Activated T-cell treated with anti-CD3 and anti-CD28 coated beads for 4 hours (primary cell): ENCODE data around the gene TAF1L.
"Not testable (repeated sequence)": the region's sequence is repeated elsewhere in the genome, so short reads cannot be mapped to it uniquely, and the experiment has no call there.

ENCODE experiments used
- DNase-seq: peaks from one replicate; pipeline ENCODE4 v3.0.0-alpha.2; 2020

TAF1L gene, protein sequence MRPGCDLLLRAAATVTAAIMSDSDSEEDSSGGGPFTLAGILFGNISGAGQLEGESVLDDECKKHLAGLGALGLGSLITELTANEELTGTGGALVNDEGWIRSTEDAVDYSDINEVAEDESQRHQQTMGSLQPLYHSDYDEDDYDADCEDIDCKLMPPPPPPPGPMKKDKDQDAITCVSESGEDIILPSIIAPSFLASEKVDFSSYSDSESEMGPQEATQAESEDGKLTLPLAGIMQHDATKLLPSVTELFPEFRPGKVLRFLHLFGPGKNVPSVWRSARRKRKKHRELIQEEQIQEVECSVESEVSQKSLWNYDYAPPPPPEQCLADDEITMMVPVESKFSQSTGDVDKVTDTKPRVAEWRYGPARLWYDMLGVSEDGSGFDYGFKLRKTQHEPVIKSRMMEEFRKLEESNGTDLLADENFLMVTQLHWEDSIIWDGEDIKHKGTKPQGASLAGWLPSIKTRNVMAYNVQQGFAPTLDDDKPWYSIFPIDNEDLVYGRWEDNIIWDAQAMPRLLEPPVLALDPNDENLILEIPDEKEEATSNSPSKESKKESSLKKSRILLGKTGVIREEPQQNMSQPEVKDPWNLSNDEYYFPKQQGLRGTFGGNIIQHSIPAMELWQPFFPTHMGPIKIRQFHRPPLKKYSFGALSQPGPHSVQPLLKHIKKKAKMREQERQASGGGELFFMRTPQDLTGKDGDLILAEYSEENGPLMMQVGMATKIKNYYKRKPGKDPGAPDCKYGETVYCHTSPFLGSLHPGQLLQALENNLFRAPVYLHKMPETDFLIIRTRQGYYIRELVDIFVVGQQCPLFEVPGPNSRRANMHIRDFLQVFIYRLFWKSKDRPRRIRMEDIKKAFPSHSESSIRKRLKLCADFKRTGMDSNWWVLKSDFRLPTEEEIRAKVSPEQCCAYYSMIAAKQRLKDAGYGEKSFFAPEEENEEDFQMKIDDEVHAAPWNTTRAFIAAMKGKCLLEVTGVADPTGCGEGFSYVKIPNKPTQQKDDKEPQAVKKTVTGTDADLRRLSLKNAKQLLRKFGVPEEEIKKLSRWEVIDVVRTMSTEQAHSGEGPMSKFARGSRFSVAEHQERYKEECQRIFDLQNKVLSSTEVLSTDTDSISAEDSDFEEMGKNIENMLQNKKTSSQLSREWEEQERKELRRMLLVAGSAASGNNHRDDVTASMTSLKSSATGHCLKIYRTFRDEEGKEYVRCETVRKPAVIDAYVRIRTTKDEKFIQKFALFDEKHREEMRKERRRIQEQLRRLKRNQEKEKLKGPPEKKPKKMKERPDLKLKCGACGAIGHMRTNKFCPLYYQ (N-terminal part only)

DNA sequence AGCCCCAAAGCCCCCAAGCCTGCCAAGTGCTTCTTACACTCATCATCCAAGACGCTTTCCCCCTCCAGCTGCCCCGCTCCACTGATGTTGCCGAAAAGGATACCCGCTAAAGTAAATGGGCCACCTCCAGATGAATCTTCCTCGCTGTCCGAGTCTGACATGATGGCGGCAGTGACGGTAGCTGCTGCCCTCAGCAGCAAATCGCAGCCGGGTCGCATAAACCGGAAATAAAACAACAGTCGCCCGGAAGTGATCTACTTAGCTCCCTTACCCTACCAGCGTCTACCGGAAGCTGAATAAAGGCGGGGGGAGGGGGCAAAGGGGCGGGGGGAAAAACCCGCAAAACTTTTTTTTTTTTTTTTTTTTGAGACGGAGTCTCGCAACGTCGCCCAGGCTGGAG is at the start of gene TAF1L:
TSS of gene TAF1L (minus strand) at position 308 of the 400 bp plus-strand sequence. CDS start at position 218, 90 bp downstream.
- DNase-seq: no peak

DNA sequence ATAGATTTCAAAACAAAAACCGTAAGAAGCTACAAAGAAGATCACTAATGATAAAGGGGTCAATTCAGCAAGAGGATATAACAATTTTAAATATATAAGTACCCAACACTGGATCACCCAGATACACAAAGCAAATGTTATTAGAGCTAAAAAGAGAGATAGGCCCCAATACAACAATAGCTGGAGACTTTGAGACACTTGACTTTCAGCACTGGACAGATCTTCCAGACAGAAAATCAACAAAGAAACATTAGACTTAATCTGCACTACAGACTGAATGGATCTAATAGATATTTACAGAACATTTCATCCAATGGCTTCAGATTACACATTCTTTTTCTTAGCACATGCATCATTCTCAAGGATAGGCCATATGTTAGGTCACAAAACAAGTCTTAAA is 46.3 kb upstream of the TAF1L start:
- DNase-seq: no peak

DNA sequence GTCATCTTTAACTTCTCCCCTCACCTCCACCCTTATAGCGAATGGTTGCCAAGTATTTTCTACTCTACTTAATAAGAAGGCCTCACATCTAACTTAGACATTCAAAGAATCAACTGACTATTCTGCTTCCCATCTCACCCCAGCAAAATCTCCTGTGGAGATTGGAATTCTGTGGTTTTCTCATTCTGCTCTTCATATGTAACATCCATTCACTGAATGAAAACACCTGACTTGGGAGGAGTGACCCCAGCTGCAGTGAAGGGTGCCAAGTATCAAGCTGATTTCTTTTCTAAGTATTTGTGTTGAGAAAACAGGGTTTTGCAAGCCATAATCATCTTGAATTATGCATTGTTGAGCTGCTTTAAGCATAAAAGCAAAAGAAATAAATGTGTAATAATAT is 42.5 kb upstream of the TAF1L start:
- no peak for DNase-seq

DNA sequence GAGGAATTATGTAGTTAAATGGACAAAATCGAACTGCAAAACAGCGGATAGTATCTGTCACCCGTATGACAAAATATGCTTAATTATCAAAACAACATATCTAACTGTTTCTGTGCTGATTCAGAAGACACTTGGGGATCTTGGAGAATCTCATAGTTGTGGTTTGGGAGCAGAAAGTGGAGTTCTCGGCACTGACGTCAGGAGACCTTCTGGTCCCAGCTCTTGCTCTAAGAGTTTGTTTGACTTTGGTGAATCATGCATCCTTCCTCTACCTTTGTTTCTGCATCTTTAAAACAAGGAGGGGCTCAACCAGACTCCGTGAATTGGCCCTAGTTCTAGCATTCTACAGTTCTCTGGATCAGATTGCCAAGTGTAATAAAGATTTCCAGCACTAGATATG is 37.0 kb upstream of the TAF1L start:
- no peak for DNase-seq

DNA sequence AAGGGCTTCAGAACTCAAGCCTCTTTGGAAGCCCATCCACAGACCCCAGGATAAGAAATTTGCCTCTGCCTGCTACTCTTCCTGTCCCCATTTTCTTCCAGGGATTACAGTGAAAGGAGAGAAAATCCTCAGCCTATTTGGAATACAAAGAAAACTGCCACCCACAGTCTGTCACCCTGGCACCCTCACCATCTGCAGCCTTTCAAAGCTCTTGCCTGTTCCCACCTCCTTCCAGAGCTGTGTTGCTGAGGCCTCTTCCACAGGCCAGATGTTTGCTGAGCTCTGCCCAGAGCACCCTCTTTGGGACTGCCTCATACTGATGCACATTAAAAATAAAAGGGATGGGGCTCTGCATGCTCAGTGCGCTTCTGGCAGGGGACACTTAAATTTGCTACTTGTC is 35.9 kb upstream of the TAF1L start:
- DNase-seq: no peak

DNA sequence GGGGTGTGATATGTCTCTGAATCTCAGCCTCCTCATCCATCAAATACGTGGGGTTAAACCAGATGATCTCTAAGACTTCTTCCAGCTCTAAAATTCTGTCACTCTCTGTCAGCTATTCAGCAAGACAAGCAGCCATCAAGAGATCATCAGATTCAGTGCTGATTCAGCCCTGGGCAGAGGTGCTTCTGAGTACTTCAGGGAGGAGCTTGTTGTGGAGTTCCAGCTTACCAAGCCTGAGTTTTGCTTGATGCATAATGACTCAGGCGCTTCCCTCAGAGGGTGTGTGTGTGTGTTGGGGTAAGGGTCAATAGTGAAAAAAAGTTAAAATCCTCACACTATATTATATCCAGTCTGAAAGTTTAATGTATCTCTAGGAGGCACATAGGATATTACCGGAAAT is 29.6 kb upstream of the TAF1L start:
- no peak for DNase-seq

DNA sequence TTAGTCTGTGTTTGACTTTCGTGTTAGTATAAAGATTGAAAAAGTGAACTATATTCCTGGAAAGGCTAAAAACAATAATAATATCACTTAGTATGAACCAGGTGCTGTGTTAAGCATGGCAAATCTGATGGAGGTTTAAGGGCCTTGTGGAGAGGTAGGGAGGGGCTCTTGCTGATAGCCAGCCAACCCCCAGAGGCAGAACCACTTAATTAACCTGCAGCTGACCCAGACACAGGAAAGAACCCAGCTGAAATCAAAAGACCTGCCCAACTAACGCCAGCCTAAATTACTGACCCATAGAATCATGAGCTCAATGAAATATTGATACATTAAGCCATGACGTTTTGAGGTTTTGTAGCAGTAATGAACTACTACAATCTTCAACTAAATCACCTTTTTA is 28.3 kb upstream of the TAF1L start:
- DNase-seq: no peak

DNA sequence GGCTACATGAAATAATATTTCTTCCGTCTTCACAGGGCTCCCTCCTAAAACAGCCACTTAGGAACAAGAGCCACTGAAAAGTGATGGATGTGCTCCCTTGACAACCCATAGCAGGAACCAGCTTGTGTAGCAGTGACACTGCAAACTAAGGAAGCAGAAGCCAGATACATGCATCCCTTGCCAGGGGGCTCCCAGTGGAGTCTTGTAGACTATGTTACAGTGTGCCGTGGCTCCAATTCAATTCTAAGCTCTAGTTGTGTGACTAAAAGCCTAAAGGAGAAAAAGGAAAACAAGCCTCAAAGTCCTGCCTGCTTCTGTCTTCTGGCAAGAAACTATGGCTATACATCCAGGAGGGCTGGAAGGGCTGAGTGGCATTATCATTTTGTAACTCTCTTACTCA is 12.2 kb upstream of the TAF1L start:
- no peak for DNase-seq

DNA sequence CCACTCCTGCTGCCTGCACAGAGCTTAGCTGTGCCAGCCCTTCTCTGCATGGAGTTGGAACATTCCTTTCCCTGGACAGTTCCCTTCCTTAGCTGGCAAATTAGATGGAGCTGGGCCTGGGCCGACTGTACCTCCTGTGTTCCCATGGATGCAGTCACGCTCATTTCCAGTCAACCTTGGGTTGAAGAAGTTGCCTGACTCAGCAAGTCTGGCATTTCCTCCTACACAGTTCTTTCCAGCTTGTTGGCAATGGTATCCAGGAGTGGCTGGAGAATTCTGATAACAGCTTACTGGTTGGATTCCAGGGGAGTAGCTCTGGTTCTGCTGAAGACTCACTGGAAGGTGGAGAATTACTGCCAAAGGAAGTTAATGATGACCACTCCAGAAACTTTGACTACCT is 9.2 kb upstream of the TAF1L start:
- no peak for DNase-seq

DNA sequence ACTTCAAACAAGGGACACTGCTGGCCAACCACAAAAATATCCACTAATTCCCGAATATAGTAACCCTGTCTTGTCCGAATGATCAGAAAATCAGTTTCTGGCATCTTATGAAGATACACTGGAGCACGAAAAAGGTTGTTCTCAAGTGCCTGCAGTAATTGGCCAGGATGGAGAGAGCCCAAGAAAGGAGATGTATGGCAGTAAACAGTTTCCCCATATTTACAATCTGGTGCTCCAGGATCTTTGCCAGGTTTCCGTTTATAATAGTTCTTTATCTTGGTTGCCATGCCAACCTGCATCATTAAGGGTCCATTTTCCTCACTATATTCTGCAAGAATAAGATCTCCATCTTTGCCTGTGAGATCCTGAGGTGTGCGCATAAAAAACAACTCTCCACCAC is 2.3 kb downstream of the TAF1L start:
- DNase-seq: not testable (repeated sequence)

DNA sequence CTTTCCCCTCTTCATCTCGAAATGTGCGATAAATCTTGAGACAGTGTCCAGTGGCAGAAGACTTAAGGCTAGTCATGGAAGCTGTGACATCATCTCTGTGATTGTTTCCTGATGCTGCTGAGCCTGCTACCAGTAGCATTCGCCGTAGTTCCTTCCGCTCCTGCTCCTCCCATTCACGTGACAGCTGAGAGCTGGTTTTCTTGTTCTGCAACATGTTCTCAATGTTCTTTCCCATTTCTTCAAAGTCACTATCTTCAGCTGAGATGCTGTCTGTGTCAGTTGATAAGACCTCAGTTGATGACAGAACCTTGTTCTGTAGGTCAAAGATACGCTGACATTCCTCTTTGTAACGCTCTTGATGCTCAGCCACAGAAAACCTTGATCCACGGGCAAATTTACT is 3.5 kb downstream of the TAF1L start:
- no peak for DNase-seq

DNA sequence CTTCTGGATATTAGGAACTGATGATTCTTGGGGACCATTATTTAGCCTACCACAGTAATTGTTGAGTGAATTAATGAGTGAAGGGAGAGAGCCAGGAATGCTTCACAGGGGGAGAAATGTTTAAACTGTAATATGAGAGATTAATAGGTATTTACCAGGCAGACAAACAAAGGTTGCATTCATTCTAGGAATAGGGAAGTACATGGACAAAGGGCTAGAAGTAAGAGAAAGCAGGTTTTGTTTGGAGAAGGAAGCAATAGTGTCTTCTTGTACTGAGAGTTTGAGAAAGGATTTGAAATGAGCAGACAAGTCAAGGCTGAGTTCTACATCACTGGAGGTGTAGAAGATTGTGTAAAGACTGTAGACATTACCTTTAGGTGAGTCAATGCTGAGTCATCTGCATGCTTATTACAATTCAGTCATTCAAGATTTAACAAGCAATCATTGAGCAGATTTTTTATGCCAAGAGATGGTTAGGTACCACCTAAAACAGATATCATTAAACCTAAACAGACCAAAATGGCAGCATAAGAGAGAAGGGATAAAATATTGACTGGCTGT is 8.0 kb downstream of the TAF1L start:
- DNase-seq: no peak

DNA sequence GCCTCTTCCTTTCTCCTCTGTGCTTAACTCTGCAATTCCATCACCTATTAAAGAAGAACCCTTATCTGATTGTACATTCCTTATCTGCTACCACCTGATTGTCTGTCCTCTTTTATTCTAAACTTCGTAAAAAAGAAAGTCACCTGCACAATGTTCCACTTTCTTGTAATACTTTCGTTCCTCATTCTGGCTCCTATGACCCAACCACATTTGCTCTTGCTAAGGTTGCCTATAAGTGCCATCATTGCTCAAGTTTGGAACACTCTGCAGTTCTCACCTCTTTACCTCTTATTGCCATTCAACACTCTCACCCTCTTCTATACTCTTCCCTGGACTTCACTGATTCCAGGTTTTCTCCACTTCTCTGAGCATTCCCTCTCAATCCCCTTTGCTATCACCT is 10.1 kb downstream of the TAF1L start:
- DNase-seq: no peak

DNA sequence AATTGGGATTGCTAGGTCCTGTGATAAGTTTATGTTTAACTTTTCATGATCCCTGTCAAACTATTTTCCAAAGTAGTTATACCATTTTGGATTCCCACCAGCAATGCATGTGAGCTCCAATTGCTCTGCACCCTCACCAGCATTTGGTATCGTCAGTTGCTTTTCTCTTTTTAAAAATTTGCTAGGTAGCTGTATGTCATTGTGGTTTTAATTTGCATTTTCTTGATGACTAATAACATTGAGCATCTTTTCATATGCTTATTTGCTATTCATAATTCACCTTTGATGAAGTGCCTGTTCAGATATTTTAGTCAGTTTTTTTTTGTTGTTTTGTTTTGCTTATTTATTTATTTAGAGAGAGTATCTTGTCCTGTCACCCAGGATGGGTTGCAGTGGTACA is 12.5 kb downstream of the TAF1L start:
- DNase-seq: no peak

DNA sequence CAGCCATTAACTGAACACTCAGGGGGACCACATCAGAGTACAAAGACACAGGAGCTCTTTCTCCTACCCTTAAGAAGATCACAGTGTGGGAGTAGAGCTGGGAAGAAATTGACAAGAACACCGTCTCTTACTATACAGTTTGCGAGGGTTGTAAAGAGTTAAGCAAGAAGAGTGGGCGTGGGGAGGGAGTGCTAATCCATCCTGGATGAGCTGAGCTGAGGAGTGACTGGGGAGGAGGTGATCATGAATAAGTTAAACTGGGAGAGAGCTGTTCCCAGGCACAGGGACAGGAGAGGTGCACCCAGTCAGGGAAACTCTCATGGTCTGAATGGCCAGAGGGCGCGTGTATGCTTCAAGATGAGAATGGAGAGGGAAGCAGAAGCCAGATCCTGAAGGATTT is 17.2 kb downstream of the TAF1L start:
- DNase-seq: no peak

DNA sequence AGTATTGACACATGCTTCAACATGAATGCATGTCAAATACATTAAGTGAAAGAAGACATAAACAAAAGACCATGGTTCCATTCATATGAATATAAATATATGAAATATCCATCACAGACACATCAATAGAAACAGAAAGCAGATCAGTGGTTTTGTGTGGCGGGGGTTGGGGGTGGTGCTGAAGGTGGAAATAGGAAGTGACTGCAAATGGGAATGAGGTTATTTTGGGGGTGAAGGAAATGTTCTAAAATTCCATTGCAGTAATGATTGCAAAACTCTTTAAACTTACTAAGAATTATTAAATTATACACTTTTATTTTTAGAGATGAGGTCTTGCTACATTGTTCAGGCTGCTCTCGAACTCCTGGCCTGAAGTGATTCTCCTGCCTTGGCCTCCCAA is 28.7 kb downstream of the TAF1L start:
- DNase-seq: no peak

DNA sequence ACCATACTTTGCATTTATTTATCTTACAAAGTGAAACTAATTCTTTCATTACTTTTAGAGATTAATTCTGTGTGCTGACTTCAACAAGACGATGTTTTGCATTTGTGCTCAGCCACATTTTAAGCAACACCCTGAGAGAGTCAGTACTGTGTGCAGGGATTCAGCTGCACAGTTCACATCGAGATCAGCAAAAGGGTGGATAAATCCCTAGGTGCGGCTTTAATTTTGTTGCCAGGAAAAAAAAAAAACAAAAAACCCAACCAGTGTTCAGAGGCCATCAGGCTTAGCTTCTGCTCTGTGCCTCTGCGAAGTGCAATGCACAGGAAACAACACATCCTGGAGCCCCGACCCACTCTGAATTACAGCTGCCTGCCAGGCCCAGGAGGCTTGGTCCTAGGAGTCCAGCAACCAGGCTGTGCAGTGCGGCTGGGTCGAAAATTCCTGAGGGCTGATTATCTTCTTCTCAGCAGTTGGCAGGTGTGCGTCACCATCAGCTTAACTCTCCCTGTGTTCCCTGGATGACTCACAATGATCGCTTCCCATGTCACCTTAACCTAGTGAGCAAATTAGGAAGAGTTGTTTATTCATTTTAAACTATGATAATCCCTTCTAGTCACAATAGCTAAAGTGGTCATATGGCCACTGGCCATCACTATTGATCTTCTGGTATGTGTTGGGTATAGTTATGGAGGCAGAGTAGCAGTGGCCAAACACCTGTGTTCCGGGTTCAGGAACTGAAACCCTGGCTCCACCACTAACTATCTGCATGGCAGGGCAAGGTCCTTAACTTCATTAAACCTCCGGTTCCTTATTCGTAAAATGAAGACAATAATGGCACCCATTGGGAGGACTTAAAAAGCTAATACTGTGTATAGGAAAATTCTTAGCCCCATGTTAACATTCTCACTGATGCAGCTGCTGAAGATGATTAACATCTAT is 31.3 kb downstream of the TAF1L start:
- DNase-seq: no peak

DNA sequence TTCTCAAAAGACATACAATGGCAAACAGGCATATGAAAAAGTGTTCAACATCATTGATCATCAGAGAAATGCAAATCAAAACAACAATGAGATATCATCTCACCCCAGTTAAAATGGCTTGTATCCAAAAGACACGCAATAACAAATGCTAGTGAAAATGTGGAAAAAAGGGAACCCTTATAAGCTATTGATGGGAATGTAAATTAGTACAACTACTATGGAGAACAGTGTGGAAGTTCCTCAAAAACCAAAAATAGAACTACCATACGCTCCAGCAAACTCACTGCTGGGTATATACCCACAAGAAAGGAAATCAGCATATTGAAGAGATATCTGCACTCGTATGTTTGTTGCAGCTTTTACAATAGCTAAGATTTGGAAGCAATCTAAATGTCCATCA is 36.4 kb downstream of the TAF1L start:
- not testable (repeated sequence) for DNase-seq

DNA sequence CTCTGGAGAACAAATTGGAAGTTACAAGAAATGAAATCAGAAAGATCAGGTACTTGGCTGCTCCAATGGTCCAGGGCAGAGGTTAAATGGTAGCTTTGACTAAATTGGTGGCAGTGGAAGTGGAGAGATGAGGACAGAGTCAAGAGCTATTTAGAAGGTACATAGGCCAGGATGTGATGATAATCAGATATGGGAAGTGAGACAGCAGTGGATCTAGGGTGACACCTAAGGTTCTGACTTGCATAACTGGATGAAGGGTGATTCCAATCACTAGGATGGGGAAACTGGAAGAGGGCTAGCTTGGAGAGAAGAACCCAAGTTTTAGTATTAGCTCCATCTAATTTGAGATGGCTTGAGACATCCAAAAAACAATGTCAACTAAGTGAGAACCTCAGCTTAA is 38.5 kb downstream of the TAF1L start:
- no peak for DNase-seq

DNA sequence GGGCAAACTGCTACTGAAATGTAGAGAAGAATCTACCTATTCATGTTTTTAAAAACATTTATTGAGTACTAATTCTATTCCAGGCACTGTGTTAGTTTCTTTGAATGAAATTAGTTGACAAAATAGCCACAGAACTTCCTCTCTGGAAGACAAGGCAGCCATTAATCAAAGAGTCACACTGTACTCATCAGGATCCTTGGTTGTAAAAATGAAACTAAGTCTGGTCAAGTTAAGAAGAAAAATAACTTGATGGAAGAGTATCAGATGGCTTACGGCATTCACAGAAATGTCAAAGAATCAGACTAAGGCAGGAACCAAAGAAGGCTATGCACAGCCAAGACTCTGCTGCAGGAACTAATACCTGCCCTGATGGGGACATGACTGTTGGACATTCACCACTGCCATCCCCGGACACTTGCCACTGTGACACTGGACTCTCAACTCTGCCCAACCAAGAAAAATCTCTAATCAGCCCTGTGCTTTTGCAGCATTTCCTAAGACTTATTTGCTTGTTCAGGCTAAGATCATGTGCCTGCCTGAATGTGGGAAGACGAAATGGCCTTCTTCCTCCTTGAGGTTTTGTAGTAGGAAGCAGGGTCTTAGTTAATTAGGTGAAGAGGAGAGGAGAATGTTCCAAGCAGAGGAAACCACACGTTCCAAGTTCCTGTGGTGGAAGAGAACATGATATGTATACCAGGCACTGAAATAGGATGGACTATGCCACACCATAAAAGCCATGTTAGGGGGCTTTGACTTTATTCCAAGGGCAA is 39.2 kb downstream of the TAF1L start:
- no peak for DNase-seq

DNA sequence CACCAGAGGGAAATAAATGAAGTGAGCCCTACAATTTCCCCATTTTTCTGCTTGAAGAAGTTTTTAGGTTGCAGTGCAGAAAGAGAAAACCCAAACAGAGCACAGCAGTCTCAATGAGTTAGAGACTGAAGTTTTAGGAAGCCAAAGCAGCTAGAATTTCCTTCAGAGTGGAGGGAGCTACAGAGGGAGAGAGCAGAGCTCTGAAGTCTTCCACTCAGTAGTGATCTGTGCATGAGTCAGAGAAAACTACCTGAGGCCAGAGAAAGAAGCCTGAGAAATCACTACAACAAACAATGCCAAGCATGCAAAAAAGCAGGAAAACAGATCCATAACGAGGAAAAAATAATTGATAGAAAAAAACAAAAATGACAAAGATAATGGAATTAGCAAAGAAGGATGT is 44.6 kb downstream of the TAF1L start:
- DNase-seq: no peak
